ENCODE results near the gene RAPGEF6.

RAPGEF6 gene

DNA sequence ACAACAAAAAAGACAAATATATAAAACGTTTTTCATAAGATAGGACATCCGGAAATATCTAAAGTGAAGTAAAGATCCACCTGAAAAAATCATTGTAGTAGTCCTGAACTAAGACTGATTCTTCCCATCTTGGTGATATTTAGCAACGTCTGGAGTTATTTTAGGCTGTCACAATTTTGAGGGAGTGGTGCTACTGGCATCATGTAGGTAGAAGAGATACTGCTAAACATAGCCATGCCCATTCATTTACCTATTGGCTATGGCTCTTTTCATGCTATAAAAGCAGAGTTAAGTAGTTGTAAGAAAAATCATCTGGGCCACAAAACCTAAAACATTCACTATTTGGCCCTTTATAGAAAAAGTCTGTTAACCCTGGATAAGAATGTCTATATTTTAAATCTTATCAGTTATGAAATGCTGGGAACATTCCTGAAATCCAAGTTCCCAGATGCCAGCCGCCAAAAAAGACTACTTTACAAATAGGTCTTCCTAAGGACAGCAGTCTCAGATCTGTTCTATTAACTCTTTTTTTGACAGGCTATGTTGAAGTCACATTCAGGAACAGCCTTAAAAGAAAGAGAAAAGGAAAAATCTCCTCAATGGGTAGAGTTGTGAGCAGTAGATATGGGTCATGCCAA is 27.0 kb downstream of the RAPGEF6 start:
- no peak overlapping the region for H3K4me2 ChIP-seq (ENCODE audit: insufficient read depth, low read length)
- TF ChIP-seq EZH2 (IDR thresholded peaks at IDR 0.05; ENCODE audit: borderline replicate concordance, low read depth, low read length, severe bottlenecking) = no peak
- TF ChIP-seq, protein P1, sequence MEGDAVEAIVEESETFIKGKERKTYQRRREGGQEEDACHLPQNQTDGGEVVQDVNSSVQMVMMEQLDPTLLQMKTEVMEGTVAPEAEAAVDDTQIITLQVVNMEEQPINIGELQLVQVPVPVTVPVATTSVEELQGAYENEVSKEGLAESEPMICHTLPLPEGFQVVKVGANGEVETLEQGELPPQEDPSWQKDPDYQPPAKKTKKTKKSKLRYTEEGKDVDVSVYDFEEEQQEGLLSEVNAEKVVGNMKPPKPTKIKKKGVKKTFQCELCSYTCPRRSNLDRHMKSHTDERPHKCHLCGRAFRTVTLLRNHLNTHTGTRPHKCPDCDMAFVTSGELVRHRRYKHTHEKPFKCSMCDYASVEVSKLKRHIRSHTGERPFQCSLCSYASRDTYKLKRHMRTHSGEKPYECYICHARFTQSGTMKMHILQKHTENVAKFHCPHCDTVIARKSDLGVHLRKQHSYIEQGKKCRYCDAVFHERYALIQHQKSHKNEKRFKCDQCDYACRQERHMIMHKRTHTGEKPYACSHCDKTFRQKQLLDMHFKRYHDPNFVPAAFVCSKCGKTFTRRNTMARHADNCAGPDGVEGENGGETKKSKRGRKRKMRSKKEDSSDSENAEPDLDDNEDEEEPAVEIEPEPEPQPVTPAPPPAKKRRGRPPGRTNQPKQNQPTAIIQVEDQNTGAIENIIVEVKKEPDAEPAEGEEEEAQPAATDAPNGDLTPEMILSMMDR (IDR thresholded peaks at IDR 0.05; ENCODE audit: borderline replicate concordance, extremely low read depth, low read length, poor library complexity, severe bottlenecking) = no peak
- H3K27ac ChIP-seq (ENCODE audit: low read length) = no peak overlapping the region
- no peaks in the 10 kb centered on the region for H3K9me3 ChIP-seq (ENCODE audit: insufficient read depth, low read length, severe bottlenecking)
- ATAC-seq (ENCODE audit: insufficient read depth, low read depth) = no peak
- no peak overlapping the region for H3K9ac ChIP-seq (ENCODE audit: low read depth, low read length)
- H3K4me1 ChIP-seq (ENCODE audit: insufficient read depth, low read length) = no peaks in the 10 kb centered on the region
- no peak for DNase-seq
- H3K79me2 ChIP-seq (ENCODE audit: insufficient read depth, low read length) = peaks cover 89% of the 10 kb centered on the region
- H3K27me3 ChIP-seq (ENCODE audit: insufficient read depth, low read length, poor library complexity) = no peaks in the 10 kb centered on the region
- no peak overlapping the region for H3K4me3 ChIP-seq (ENCODE audit: low read depth in 1 of 2, low read length in 2 of 2)
- no peak overlapping the region for H2AFZ ChIP-seq (ENCODE audit: low read depth, low read length)
- peaks cover 57% of the 10 kb centered on the region for H4K20me1 ChIP-seq (ENCODE audit: insufficient read depth, low read length)
- peaks cover 3% of the 10 kb centered on the region; the same call in 1 of the 2 replicates for H3K36me3 ChIP-seq (ENCODE audit: insufficient read depth, low read length)

DNA sequence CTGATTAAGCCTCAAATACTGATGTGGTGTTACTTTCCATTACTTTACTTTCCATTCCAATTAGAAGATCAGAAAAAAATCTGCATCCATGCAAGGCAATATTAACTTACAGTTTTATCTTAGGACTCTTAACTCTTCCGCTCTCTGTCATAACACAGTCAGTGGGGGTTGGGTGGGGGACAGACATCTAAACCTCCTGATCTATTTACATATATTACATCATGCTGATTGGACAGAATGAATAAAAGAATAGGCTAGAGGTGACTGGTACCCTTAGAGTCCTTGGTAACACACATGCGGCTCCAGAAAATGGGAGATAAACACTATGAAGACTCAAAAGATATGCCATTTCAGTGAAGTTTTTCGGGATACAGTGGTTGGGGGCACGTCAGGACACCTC is 27.6 kb downstream of the RAPGEF6 start:
- Histone ChIP-seq H3K4me3 (ENCODE audit: low read depth in 1 of 2, low read length in 2 of 2) (no peak overlapping the region), H2AFZ (ENCODE audit: low read depth, low read length) (no peak overlapping the region), H3K79me2 (ENCODE audit: insufficient read depth, low read length) (peaks cover 85% of the 10 kb centered on the region), H3K4me1 (ENCODE audit: insufficient read depth, low read length) (no peaks in the 10 kb centered on the region), H3K27ac (ENCODE audit: low read length) (no peak overlapping the region), H3K27me3 (ENCODE audit: insufficient read depth, low read length, poor library complexity) (no peaks in the 10 kb centered on the region), H3K9me3 (ENCODE audit: insufficient read depth, low read length, severe bottlenecking) (no peaks in the 10 kb centered on the region), H4K20me1 (ENCODE audit: insufficient read depth, low read length) (peaks cover 57% of the 10 kb centered on the region), H3K9ac (ENCODE audit: low read depth, low read length) (no peak overlapping the region), H3K4me2 (ENCODE audit: insufficient read depth, low read length) (no peak overlapping the region), H3K36me3 (ENCODE audit: insufficient read depth, low read length) (peaks cover 5% of the 10 kb centered on the region; the same call in 1 of the 2 replicates)
- TF ChIP-seq, protein P1 (IDR thresholded peaks at IDR 0.05; ENCODE audit: borderline replicate concordance, extremely low read depth, low read length, poor library complexity, severe bottlenecking) = no peak
- TF ChIP-seq EZH2 (IDR thresholded peaks at IDR 0.05; ENCODE audit: borderline replicate concordance, low read depth, low read length, severe bottlenecking) = no peak
- DNase-seq (no peak), ATAC-seq (ENCODE audit: insufficient read depth, low read depth) (no peak)

DNA sequence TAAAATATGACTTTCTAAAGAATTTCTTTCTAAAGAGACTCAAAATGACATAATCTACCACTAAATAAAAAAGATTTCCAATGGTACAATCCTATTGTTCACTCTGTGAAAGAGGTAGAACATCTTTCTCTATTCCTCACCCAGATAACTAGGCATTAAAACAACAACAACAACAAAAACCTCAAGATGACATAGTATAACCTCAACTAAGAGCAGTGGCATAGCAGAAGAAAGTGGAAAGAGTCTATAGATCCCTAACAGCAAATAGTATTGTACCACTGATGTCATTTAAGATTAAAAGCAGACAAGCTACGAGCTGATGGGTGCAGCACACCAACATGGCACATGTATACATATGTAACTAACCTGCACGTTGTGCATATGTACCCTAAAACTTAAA is 29.9 kb downstream of the RAPGEF6 start:
- peaks cover 12% of the 10 kb centered on the region for H3K36me3 ChIP-seq (ENCODE audit: insufficient read depth, low read length)
- peaks cover 66% of the 10 kb centered on the region for H3K79me2 ChIP-seq (ENCODE audit: insufficient read depth, low read length)

More for the DNA sequence above, 29.9 kb downstream of the RAPGEF6 start:
- Histone ChIP-seq H3K9me3 (ENCODE audit: insufficient read depth, low read length, severe bottlenecking) (no peaks in the 10 kb centered on the region), H3K4me1 (ENCODE audit: insufficient read depth, low read length) (no peaks in the 10 kb centered on the region), H3K27ac (ENCODE audit: low read length) (no peak overlapping the region), H3K4me3 (ENCODE audit: low read depth in 1 of 2, low read length in 2 of 2) (no peak overlapping the region), H3K9ac (ENCODE audit: low read depth, low read length) (no peak overlapping the region), H3K4me2 (ENCODE audit: insufficient read depth, low read length) (no peak overlapping the region), H4K20me1 (ENCODE audit: insufficient read depth, low read length) (peaks cover 42% of the 10 kb centered on the region), H2AFZ (ENCODE audit: low read depth, low read length) (no peak overlapping the region), H3K27me3 (ENCODE audit: insufficient read depth, low read length, poor library complexity) (no peaks in the 10 kb centered on the region)
- no peak for DNase-seq
- no peak for TF ChIP-seq EZH2 (IDR thresholded peaks at IDR 0.05; ENCODE audit: borderline replicate concordance, low read depth, low read length, severe bottlenecking)
- TF ChIP-seq, protein P1 (IDR thresholded peaks at IDR 0.05; ENCODE audit: borderline replicate concordance, extremely low read depth, low read length, poor library complexity, severe bottlenecking) = no peak
- ATAC-seq (ENCODE audit: insufficient read depth, low read depth) = no peak

Measured in DND-41 (cell line).